Measurements from ENCODE around the gene STAB2.

The STAB2 gene

GRCh38 chr12:103679421-103680170, 92.5 kb downstream of the STAB2 start:
- no peaks in the 10 kb centered on the region for H3K9me3 Mint-ChIP-seq
- ATAC-seq, result no peak
- peaks cover 6% of the 10 kb centered on the region for H3K27me3 Mint-ChIP-seq
- DNase-seq, result no peak
- H3K4me3 Mint-ChIP-seq, result no peak overlapping the region
- H3K4me1 Mint-ChIP-seq, result no peaks in the 10 kb centered on the region
- H3K27ac Mint-ChIP-seq, result no peak overlapping the region
- H3K36me3 Mint-ChIP-seq (ENCODE audit: low read depth), result no peaks in the 10 kb centered on the region

GRCh38 chr12:103680591-103681141, 93.6 kb downstream of the STAB2 start:
- Mint-ChIP-seq H3K9me3 (no peaks in the 10 kb centered on the region), H3K27me3 (peaks cover 6% of the 10 kb centered on the region)
- peak; percentile 54 for ATAC-seq

DNA sequence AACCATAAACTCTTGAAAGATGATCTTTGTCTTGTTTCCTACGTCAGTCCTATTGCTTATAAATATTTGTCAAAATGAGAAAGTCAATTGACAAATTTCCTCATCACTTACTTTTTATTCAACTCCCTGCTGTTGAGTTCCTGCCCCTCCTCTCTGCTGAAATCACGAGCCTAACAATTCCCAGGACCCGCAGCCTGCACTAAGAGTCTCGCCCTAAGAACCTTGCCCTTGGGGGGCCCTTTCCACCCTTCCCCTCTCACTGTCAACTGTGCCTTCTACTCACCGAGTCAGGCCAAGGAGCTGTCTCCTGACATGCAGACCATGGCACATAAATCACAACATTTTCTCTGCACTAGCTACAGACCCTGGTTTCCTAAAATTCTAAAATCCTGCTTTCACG, 99.0 kb downstream of the STAB2 start:
- Mint-ChIP-seq H3K9me3 (no peaks in the 10 kb centered on the region), H3K36me3 (ENCODE audit: low read depth) (no peaks in the 10 kb centered on the region), H3K27ac (no peak overlapping the region), H3K27me3 (peaks cover 9% of the 10 kb centered on the region), H3K4me3 (no peak overlapping the region), H3K4me1 (no peaks in the 10 kb centered on the region)
- ATAC-seq (no peak), DNase-seq (no peak)

More at GRCh38 chr12:103680591-103681141, 93.6 kb downstream of the STAB2 start:
- H3K4me3 Mint-ChIP-seq, result no peak overlapping the region
- DNase-seq, result no peak
- H3K4me1 Mint-ChIP-seq, result no peaks in the 10 kb centered on the region
- no peak overlapping the region for H3K27ac Mint-ChIP-seq
- H3K36me3 Mint-ChIP-seq (ENCODE audit: low read depth), result no peaks in the 10 kb centered on the region

DNA sequence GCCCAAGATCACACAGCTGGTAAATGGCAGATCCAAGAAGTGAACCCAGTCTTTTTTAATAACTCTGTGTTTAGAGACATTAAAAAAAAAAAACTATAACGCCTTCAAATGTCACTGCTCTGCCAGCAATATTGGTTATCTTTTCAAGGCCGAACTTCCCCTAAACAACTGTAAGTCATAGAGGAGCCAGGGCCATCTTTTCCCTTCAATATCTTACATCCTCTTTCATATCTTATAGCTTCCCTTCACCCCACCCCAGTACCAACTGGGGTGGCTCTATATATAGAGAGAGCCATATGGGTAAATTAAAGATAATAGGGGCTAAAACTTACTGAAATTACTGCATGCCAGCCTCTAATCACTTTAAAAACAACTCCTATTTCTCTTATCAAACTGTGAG, 100.2 kb downstream of the STAB2 start:
- H3K4me3 Mint-ChIP-seq, result no peak overlapping the region
- ATAC-seq, result no peak
- DNase-seq, result no peak

GRCh38 chr12:103688376-103689063, 101.4 kb downstream of the STAB2 start:
- H3K27me3 Mint-ChIP-seq, result peaks cover 13% of the 10 kb centered on the region
- H3K4me1 Mint-ChIP-seq, result no peaks in the 10 kb centered on the region
- H3K9me3 Mint-ChIP-seq, result no peaks in the 10 kb centered on the region
- H3K36me3 Mint-ChIP-seq (ENCODE audit: low read depth), result no peaks in the 10 kb centered on the region
- H3K4me3 Mint-ChIP-seq, result no peak overlapping the region
- no peak for ATAC-seq
- DNase-seq, result no peak
- H3K27ac Mint-ChIP-seq, result no peak overlapping the region

More for the DNA sequence above, 100.2 kb downstream of the STAB2 start:
- Mint-ChIP-seq H3K9me3 (no peaks in the 10 kb centered on the region), H3K27ac (no peak overlapping the region), H3K4me1 (no peaks in the 10 kb centered on the region), H3K27me3 (peaks cover 11% of the 10 kb centered on the region), H3K36me3 (ENCODE audit: low read depth) (no peaks in the 10 kb centered on the region)

GRCh38 chr12:103690426-103690825, 103.4 kb downstream of the STAB2 start:
- H3K4me1 Mint-ChIP-seq, result no peaks in the 10 kb centered on the region

DNA sequence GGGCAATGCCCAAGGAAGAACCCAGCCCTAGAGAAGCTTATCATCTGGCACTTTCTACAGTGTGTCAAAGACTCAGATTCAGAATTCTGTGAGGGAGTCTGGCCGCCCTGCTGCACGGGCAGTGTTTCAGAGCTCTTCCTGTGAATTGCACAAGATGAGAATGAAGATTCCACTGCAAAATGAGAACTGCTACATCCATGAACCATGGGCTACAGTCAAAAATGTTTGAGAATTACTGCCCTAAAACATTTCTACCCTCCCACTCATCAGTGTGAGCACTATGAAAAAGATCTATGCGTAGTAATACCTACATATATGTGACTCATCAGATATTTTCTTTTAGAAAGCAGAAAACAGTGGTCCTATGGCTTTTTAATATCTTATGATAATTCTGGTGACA, 104.0 kb downstream of the STAB2 start:
- H3K9me3 Mint-ChIP-seq, result no peaks in the 10 kb centered on the region
- H3K27ac Mint-ChIP-seq, result no peak overlapping the region
- H3K4me3 Mint-ChIP-seq, result no peak overlapping the region
- no peaks in the 10 kb centered on the region for H3K4me1 Mint-ChIP-seq
- DNase-seq (no peak), ATAC-seq (no peak)
- H3K27me3 Mint-ChIP-seq, result peaks cover 13% of the 10 kb centered on the region
- no peaks in the 10 kb centered on the region for H3K36me3 Mint-ChIP-seq (ENCODE audit: low read depth)

More at GRCh38 chr12:103690426-103690825, 103.4 kb downstream of the STAB2 start:
- Mint-ChIP-seq H3K9me3 (no peaks in the 10 kb centered on the region), H3K27ac (no peak overlapping the region), H3K36me3 (ENCODE audit: low read depth) (no peaks in the 10 kb centered on the region), H3K27me3 (peaks cover 13% of the 10 kb centered on the region), H3K4me3 (no peak overlapping the region)
- DNase-seq (no peak), ATAC-seq (no peak)

GRCh38 chr12:103696101-103696500, 109.0 kb downstream of the STAB2 start:
- DNase-seq, result no peak
- Mint-ChIP-seq H3K27me3 (peaks cover 13% of the 10 kb centered on the region), H3K9me3 (no peaks in the 10 kb centered on the region), H3K36me3 (ENCODE audit: low read depth) (no peaks in the 10 kb centered on the region), H3K27ac (no peak overlapping the region), H3K4me1 (peaks cover 17% of the 10 kb centered on the region), H3K4me3 (no peak overlapping the region)
- no peak for ATAC-seq

DNA sequence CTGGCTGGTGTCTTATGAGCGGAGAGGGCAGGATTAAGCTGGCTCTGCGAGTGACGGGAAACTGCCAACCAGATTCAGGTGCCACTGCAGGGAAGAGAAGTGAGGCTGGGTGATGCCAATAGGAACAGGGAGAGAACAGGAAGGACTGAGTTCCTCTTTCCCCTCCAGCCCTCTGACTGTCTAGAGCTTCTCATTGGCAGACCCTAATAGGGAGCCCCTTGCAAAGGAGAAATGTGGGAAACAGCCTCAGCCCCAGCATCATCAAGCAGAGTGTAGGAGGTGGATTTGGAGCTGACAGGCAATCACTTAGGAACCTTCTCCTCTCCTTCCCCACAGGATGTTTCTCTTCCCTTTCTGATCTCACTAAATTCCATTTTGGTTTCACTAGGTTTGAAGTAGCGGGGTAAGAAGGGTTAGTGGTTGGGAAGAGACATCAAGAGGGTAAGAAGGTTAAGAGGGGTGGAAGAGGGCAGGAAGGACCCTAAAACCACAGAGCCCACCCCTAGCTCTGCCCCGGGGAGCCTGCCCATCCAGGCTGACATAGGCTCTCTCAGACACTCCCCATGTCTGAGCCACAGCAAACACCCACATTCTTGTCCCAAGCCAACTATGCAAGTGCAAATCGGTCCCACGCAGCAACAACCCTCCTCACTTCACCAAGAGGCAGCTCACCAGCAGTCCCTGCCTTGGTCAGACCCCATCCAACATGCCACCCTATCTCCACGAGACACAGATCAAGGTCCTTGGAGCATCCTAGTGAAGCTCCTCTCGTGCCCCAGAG, 111.1 kb downstream of the STAB2 start:
- no peak overlapping the region for H3K4me3 Mint-ChIP-seq

GRCh38 chr12:103698752-103699560, 111.9 kb downstream of the STAB2 start:
- Mint-ChIP-seq H3K27ac (peak overlapping the region; percentile 24), H3K9me3 (no peaks in the 10 kb centered on the region), H3K27me3 (peaks cover 9% of the 10 kb centered on the region), H3K36me3 (ENCODE audit: low read depth) (no peaks in the 10 kb centered on the region), H3K4me1 (peaks cover 17% of the 10 kb centered on the region), H3K4me3 (no peak overlapping the region)
- no peak for DNase-seq
- peak; percentile 74 for ATAC-seq

More for the DNA sequence above, 111.1 kb downstream of the STAB2 start:
- DNase-seq (peak; percentile 2), ATAC-seq (peak; percentile 38)
- H3K27ac Mint-ChIP-seq, result no peak overlapping the region
- H3K9me3 Mint-ChIP-seq, result no peaks in the 10 kb centered on the region
- H3K36me3 Mint-ChIP-seq (ENCODE audit: low read depth), result no peaks in the 10 kb centered on the region
- H3K27me3 Mint-ChIP-seq, result peaks cover 11% of the 10 kb centered on the region
- H3K4me1 Mint-ChIP-seq, result peaks cover 17% of the 10 kb centered on the region

GRCh38 chr12:103705098-103705497, 118.0 kb downstream of the STAB2 start:
- no peak overlapping the region for H3K27ac Mint-ChIP-seq
- ATAC-seq, result no peak

DNA sequence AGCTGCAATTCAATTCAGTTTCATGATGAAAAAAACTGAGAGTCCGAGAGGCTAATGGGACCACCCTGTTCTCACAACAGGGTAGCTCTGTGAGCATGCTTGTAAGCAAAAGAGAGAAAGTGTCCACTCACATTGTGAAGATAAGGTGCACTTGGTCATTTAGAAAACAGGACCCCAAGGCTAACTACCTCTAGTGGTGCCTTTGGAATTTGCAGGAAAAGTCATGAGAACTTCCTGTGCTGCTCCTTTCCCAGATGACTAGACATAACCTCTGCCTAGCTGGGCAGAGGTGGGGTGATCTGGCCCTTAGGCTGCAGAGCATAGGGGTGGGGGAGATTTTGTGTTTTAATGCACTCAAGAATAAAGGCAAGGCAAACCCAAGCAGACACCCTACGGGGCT, 118.9 kb downstream of the STAB2 start:
- ATAC-seq (no peak), DNase-seq (no peak)
- peaks cover 8% of the 10 kb centered on the region for H3K27me3 Mint-ChIP-seq
- H3K4me1 Mint-ChIP-seq, result no peaks in the 10 kb centered on the region
- H3K27ac Mint-ChIP-seq, result no peak overlapping the region
- no peaks in the 10 kb centered on the region for H3K9me3 Mint-ChIP-seq
- H3K36me3 Mint-ChIP-seq (ENCODE audit: low read depth), result no peaks in the 10 kb centered on the region
- H3K4me3 Mint-ChIP-seq, result no peak overlapping the region

More at GRCh38 chr12:103705098-103705497, 118.0 kb downstream of the STAB2 start:
- DNase-seq, result no peak
- no peaks in the 10 kb centered on the region for H3K9me3 Mint-ChIP-seq
- H3K27me3 Mint-ChIP-seq, result peaks cover 8% of the 10 kb centered on the region
- no peak overlapping the region for H3K4me3 Mint-ChIP-seq
- no peaks in the 10 kb centered on the region for H3K36me3 Mint-ChIP-seq (ENCODE audit: low read depth)
- no peaks in the 10 kb centered on the region for H3K4me1 Mint-ChIP-seq

GRCh38 chr12:103707446-103707845, 120.4 kb downstream of the STAB2 start:
- Mint-ChIP-seq H3K27ac (no peak overlapping the region), H3K4me1 (no peaks in the 10 kb centered on the region), H3K9me3 (no peaks in the 10 kb centered on the region), H3K4me3 (no peak overlapping the region), H3K27me3 (peaks cover 8% of the 10 kb centered on the region), H3K36me3 (ENCODE audit: low read depth) (no peaks in the 10 kb centered on the region)
- ATAC-seq (no peak), DNase-seq (no peak)

- H3K4me3 Mint-ChIP-seq, result no peak overlapping the region
- no peaks in the 10 kb centered on the region for H3K9me3 Mint-ChIP-seq
- ATAC-seq, result no peak
- DNase-seq, result no peak
- H3K36me3 Mint-ChIP-seq (ENCODE audit: low read depth), result no peaks in the 10 kb centered on the region
- H3K4me1 Mint-ChIP-seq, result no peaks in the 10 kb centered on the region
- H3K27me3 Mint-ChIP-seq, result peaks cover 13% of the 10 kb centered on the region
- no peak overlapping the region for H3K27ac Mint-ChIP-seq
These were observed 123.5 kb downstream of the STAB2 start for GRCh38 chr12:103710544-103710943.

Measured in activated naive CD8-positive, alpha-beta T cell treated with anti-CD3 and anti-CD28 coated beads, Interleukin-2, amount 50 U/mL, for 24 hours (primary cell).